Breast epithelium (tissue), 4 donors: ENCODE measurements around the gene MFF. TPM values are rescaled to one million over a fixed set of nuclear protein-coding genes. Genes with fewer than 3 reads are reported as not detected.

Experiments
- DNase-seq, 2 donors: peaks; one replicate each; pipeline ENCODE4 v3.0.0-alpha.2; 2019; ENCODE audit warnings: low spot score in 2 of 2
- H3K27ac ChIP-seq, 2 donors: fragments of 200-600 bp; sonication (generic) in 1 of 2; one replicate each; pipeline ENCODE4 v1.5.1; 2016 to 2019; ENCODE audit warnings: mild to moderate bottlenecking in 1 of 2
- H3K27me3 ChIP-seq, 2 donors: fragments of 200-600 bp; sonication (generic) in 1 of 2; one replicate each; pipeline versions ENCODE4 v1.5.1 to v1.6.0; 2017 to 2019; ENCODE audit warnings: control low read depth in 1 of 2, mild to moderate bottlenecking in 1 of 2
- H3K36me3 ChIP-seq: fragments of 200-600 bp; one replicate; pipeline ENCODE4 v1.5.1; 2019
- H3K4me1 ChIP-seq, 2 donors: fragments of 200-600 bp; sonication (generic); one replicate each; pipeline ENCODE4 v1.5.1; 2016 to 2019; ENCODE audit warnings: control low read depth in 1 of 2
- H3K4me3 ChIP-seq, 3 donors: fragments of 200-600 bp; sonication (generic); 1 replicate in 2 of 3; 2 replicates in 1 of 3; pipeline ENCODE4 v1.5.1; 2016 to 2019; ENCODE audit warnings: mild to moderate bottlenecking in 3 of 3, moderate library complexity in 2 of 3
- H3K9me3 ChIP-seq, 2 donors: fragments of 200-600 bp; sonication (generic) in 1 of 2; one replicate each; pipeline ENCODE4 v1.5.1; 2016 to 2019; ENCODE audit warnings: control low read depth in 1 of 2
- POLR2A ChIP-seq: fragments of 450-650 bp; IDR thresholded peaks from one replicate; pipeline ENCODE4 v1.6.1; 2016; ENCODE audit warnings: antibody characterized with exemption, mild to moderate bottlenecking, moderate library complexity
- POLR2AphosphoS5 ChIP-seq, 3 donors: sonication (generic); formaldehyde crosslinking; IDR thresholded peaks; one replicate each; pipeline ENCODE4 v1.6.1; 2017; ENCODE audit warnings: antibody characterized with exemption in 3 of 3
- intact Hi-C: fragments of 100-400 bp; cut with DNase I; formaldehyde crosslinking; loops from one replicate; pipeline ENCODE4 v1.15.1; 2023; ENCODE audit warnings: low total_unique reads
- total RNA-seq, 3 donors: library from RNA; depleted of rRNA; stranded (reverse); fragments of >200 nt; gene quantifications; one replicate each; pipeline ENCODE4 v1.1.0, GENCODE V29; 2016
- TF ChIP-seq, protein P1 (sequence below), 3 donors: fragments of 450-650 bp; IDR thresholded peaks; one replicate each; pipeline ENCODE4 v1.5.1; 2016 to 2017; ENCODE audit warnings: antibody characterized with exemption in 3 of 3, mild to moderate bottlenecking in 3 of 3, moderate library complexity in 3 of 3

The MFF gene
- total RNA-seq, 3 donors from 2014 or later = 120 to 135 (median 122) TPM

DNA sequence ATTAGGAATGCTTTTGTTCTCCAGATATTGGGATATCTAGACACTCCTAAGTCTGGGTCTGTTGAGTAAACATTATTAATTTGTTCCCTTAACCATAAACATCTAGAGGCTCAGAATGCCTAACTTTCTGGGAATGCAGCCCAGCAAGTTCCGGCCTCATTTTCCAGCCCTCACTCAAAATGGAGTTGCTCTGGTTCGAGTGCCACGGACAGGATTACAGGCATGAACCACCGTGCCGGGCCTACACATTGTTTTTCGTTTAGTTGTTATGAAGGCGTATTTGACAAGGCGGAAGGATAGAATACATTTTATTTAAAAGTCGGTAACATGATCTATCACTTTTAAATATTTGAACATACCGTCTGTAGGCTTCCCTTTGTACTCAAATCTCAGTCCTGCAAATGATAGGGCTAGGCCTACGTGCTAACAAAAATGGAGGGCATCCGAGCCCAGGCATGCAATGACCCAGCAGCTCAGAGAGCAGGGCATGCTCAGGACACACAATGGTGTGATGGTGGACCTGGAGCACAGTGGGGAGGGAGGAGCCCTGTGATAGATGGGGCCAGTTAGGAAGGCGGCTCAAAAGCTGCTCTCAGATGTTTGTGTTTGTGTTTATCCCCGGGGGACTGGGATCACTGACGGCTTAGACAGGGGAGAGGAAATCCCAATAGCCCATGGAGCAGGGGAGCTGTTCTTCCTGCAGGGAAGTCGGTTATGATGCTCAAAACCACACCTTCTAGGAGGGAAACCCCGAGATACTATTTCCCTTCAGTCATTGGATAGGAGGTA is 65.6 kb downstream of the MFF start:
- H3K4me3 ChIP-seq = no peak overlapping the region
- intact Hi-C loops = no loop called here
- TF ChIP-seq POLR2A = no peak
- TF ChIP-seq, protein P1, sequence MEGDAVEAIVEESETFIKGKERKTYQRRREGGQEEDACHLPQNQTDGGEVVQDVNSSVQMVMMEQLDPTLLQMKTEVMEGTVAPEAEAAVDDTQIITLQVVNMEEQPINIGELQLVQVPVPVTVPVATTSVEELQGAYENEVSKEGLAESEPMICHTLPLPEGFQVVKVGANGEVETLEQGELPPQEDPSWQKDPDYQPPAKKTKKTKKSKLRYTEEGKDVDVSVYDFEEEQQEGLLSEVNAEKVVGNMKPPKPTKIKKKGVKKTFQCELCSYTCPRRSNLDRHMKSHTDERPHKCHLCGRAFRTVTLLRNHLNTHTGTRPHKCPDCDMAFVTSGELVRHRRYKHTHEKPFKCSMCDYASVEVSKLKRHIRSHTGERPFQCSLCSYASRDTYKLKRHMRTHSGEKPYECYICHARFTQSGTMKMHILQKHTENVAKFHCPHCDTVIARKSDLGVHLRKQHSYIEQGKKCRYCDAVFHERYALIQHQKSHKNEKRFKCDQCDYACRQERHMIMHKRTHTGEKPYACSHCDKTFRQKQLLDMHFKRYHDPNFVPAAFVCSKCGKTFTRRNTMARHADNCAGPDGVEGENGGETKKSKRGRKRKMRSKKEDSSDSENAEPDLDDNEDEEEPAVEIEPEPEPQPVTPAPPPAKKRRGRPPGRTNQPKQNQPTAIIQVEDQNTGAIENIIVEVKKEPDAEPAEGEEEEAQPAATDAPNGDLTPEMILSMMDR (IDR thresholded peaks at IDR 0.05) = no peak
- TF ChIP-seq POLR2AphosphoS5 (IDR thresholded peaks at IDR 0.05) = no peak
- no peaks in the 10 kb centered on the region for H3K4me1 ChIP-seq
- H3K27me3 ChIP-seq = no peaks in the 10 kb centered on the region
- no peaks in the 10 kb centered on the region for H3K36me3 ChIP-seq
- DNase-seq = no peak
- H3K27ac ChIP-seq = no peak overlapping the region
- H3K9me3 ChIP-seq = no peaks in the 10 kb centered on the region

DNA sequence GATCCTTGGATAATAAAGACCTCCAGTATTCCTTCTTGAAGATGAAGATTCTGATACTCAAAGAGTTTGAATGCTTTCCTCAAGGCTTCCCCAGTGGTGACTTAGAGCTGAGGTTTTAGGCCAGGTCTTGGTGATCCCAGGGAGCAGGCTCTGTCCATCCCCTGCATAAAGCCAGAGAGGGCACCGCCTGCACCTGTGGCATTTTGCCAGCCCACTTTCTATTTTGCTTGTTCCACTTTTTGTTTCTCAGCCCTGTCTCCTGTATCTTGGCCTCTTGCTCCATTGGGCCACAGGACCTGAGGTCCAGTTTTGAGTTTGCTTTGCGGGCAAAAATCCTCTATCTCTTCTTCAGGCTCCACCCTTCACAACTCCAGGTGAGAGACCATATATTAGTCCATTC is 69.3 kb downstream of the MFF start:
- no peaks in the 10 kb centered on the region for H3K27me3 ChIP-seq
- no peak overlapping the region for H3K27ac ChIP-seq
- no peaks in the 10 kb centered on the region for H3K4me1 ChIP-seq
- no peak for DNase-seq
- H3K36me3 ChIP-seq = no peaks in the 10 kb centered on the region
- H3K4me3 ChIP-seq = no peak overlapping the region
- intact Hi-C loops = no loop called here
- TF ChIP-seq POLR2A (no peak), POLR2AphosphoS5 (IDR thresholded peaks at IDR 0.05) (no peak)
- TF ChIP-seq, protein P1 (IDR thresholded peaks at IDR 0.05) = no peak
- H3K9me3 ChIP-seq = no peaks in the 10 kb centered on the region

DNA sequence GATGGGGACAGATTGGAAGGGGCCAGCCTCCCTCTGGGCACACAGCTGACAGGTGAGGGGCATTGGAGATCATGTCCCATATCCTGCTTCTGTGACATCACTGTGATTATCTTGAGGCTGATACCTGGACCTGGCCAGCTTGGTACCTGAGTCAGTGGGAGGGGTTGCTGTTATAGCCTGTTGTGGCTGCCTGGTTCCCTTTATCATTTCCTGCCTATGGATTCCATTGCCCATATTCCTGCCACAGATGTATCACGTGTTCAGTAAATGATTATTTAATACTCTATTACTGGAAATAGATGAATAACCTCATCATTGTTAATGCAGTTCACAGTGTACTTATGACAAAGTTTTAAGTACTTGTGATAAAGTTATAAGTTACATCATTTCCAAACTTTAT is 70.5 kb downstream of the MFF start:
- Histone ChIP-seq H3K4me1 (no peaks in the 10 kb centered on the region), H3K27me3 (no peaks in the 10 kb centered on the region), H3K9me3 (no peaks in the 10 kb centered on the region), H3K4me3 (no peak overlapping the region), H3K36me3 (no peaks in the 10 kb centered on the region), H3K27ac (no peak overlapping the region)
- no peak for TF ChIP-seq POLR2A
- no peak for TF ChIP-seq POLR2AphosphoS5 (IDR thresholded peaks at IDR 0.05)
- TF ChIP-seq, protein P1 (IDR thresholded peaks at IDR 0.05) = no peak
- intact Hi-C loops = no loop called here
- no peak for DNase-seq

DNA sequence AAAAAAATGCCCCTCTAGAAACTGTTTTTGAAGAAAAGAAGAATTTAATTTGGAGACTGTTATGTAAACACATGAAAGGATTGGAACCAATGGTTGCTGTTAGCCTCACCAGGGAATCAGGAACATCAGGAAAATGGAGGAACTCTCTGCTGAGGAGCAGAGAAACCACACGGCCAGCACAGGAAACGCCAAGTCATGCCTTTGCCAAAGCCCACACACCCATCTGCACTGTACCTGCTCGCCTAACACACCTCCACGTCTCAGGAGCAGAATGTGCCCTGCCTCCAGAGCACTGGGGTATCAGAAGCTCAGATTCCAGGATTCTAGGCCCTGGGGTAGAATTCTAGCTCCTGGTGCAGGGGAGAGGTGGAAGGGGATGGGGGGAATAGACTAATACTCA is 72.5 kb downstream of the MFF start:
- Histone ChIP-seq H3K9me3 (no peaks in the 10 kb centered on the region), H3K4me3 (no peak overlapping the region), H3K27me3 (no peaks in the 10 kb centered on the region), H3K4me1 (no peaks in the 10 kb centered on the region), H3K27ac (no peak overlapping the region), H3K36me3 (no peaks in the 10 kb centered on the region)
- intact Hi-C loops = no loop called here
- TF ChIP-seq POLR2AphosphoS5 (IDR thresholded peaks at IDR 0.05) (no peak), POLR2A (no peak)
- TF ChIP-seq, protein P1 (IDR thresholded peaks at IDR 0.05) = no peak
- DNase-seq = no peak
